Measurements from ENCODE around the gene COG1. TPM values are rescaled to one million over a fixed set of nuclear protein-coding genes. Genes with fewer than 3 reads are reported as not detected.

COG1 gene
- total RNA-seq, 4 donors from 2014 or later, result 54.2 to 126 (median 69.1) TPM

GRCh38 chr17:73187203-73187769, 5.6 kb upstream of the COG1 start:
- TF ChIP-seq POLR2A (IDR thresholded peaks at IDR 0.05), result no peak
- peak in 1 of 3 donors; percentile 7 for TF ChIP-seq POLR2AphosphoS5 (IDR thresholded peaks at IDR 0.05)
- Histone ChIP-seq H3K4me1 (peaks cover 5 to 33% (median 13%) of the 10 kb centered on the region in 4 donors), H3K27me3 (peaks cover 8% of the 10 kb centered on the region), H3K9me3 (no peaks in the 10 kb centered on the region), H3K27ac (peak overlapping the region in 3 of 4 donors; percentile 8 to 38 (median 21)), H3K4me3 (no peak overlapping the region), H3K36me3 (no peaks in the 10 kb centered on the region)
- intact Hi-C loops (cut with DNase I; ENCODE audit: low total_unique reads), result no loop called here
- WGBS, 2 donors (ENCODE audit: low coverage in 1 of 2), result 47% methylated on average over 9 of the region's 9 CpGs; no CpG with 5 or more reads in 1 of the 2 donors
- DNase-seq, result peak; percentile 28
- in situ Hi-C loops (cut with MboI; ENCODE audit: low pct_ligation_motif_present in 1 of 4, low pct_unique_long_range_greater_than_20kb in 1 of 4, low sequenced_read_pairs in 3 of 4), result loop anchor here in 3 of 4 donors (10.0 to 25.0 kb wide), 2 partner anchors 462 to 625 kb away; no protein-coding TSS in a partner anchor

DNA sequence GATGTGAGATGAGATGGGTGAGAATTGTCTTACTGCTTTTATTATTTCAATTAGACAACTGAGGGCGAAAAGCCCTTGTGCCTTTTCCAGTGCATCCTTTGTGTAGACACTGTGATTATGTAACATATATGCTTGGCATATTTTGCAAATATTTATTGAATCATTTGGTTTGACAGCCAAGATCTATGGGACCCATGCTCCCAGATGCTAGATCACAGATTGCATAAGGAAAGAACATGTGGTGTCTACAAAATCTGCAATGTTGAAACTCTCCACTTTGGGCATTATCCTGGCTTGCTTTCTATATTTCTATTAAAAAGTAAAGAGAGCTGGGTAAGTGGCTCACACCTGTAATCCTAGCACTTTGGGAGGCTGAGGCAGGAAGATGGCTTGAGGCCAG, 4.8 kb upstream of the COG1 start:
- H3K4me3 ChIP-seq, result no peak overlapping the region
- H3K27ac ChIP-seq, result no peak overlapping the region
- in situ Hi-C loops (cut with MboI; ENCODE audit: low pct_ligation_motif_present in 1 of 4, low pct_unique_long_range_greater_than_20kb in 1 of 4, low sequenced_read_pairs in 3 of 4), result loop anchor here in 3 of 4 donors (10.0 to 25.0 kb wide), 2 partner anchors 463 to 626 kb away; no protein-coding TSS in a partner anchor
- intact Hi-C loops (cut with DNase I; ENCODE audit: low total_unique reads), result no loop called here
- peaks cover 5 to 27% (median 13%) of the 10 kb centered on the region in 4 donors for H3K4me1 ChIP-seq
- H3K9me3 ChIP-seq, result no peaks in the 10 kb centered on the region
- WGBS, 2 donors (ENCODE audit: low coverage in 1 of 2), result 67 to 93% methylated on average over 1 of the region's 1 CpG
- no peaks in the 10 kb centered on the region for H3K36me3 ChIP-seq
- H3K27me3 ChIP-seq, result peaks cover 2% of the 10 kb centered on the region
- TF ChIP-seq EP300 (IDR thresholded peaks at IDR 0.05; ENCODE audit: low read depth), result no peak
- no peak for TF ChIP-seq POLR2AphosphoS5 (IDR thresholded peaks at IDR 0.05)
- no peak for TF ChIP-seq POLR2A (IDR thresholded peaks at IDR 0.05)
- TF ChIP-seq CTCF (IDR thresholded peaks at IDR 0.05), result no peak
- no peak for DNase-seq

GRCh38 chr17:73189417-73190099, 3.3 kb upstream of the COG1 start:
- no peaks in the 10 kb centered on the region for H3K27me3 ChIP-seq
- TF ChIP-seq CTCF (IDR thresholded peaks at IDR 0.05), result peak; percentile 12 to 59 (median 40)
- TF ChIP-seq EP300 (IDR thresholded peaks at IDR 0.05; ENCODE audit: low read depth), result no peak
- intact Hi-C loops (cut with DNase I; ENCODE audit: low total_unique reads), result no loop called here
- H3K27ac ChIP-seq, result no peak overlapping the region
- H3K4me1 ChIP-seq, result peaks cover 5 to 28% (median 15%) of the 10 kb centered on the region in 4 donors
- 72 to 80% methylated on average over 1 to 6 of the region's 6 CpGs for WGBS, 2 donors (ENCODE audit: low coverage in 1 of 2)
- in situ Hi-C loops (cut with MboI; ENCODE audit: low pct_ligation_motif_present in 1 of 4, low pct_unique_long_range_greater_than_20kb in 1 of 4, low sequenced_read_pairs in 3 of 4), result loop anchor here in 3 of 4 donors (10.0 to 25.0 kb wide), 2 partner anchors 465 to 627 kb away; no protein-coding TSS in a partner anchor
- no peak for DNase-seq
- no peaks in the 10 kb centered on the region for H3K36me3 ChIP-seq
- no peak overlapping the region for H3K4me3 ChIP-seq
- H3K9me3 ChIP-seq, result no peaks in the 10 kb centered on the region

DNA sequence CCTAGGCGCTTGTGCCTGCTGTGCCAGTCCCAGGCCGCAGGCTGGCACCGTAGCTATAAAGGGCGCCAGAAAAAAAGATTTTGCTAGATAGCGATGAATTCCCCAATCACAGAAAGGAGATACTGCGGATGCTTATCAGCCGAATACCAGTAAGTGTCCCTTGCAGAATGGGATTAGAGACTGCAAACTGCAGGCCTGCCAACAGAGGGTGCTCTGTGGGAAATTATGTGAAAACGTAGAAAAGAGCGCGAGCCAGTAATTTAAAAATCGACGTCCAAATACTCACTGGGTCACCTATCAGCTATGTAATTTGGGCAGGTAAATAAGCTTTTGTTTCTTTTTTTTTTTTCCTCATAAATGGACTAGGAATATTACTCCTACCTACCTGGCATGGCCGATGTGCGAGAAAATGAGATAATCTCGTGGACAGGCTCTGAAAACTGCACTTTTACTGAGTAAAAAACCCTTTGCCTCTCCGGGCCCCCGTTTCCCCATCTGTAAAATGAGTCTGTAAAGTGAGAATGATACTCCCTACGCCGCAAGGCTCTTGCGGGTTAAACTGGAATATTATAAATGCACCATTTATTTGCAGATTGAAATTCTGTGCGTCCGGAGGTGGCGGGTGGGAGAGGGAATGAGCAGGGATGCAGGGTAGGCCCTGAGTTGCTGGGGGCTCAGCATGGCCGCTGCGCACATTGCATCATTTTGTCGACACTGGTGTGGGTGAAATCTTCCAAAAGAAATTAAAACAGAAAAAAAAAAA, 1.2 kb upstream of the COG1 start:
- Histone ChIP-seq H3K4me3 (peak overlapping the region; percentile 81 to 90 (median 86)), H3K4me1 (peaks cover 5 to 30% (median 19%) of the 10 kb centered on the region in 4 donors), H3K36me3 (peaks cover 0 to 3% (median under 1%) of the 10 kb centered on the region in 4 donors), H3K9me3 (no peaks in the 10 kb centered on the region), H3K27me3 (no peaks in the 10 kb centered on the region), H3K27ac (peak overlapping the region; percentile 91 to 95 (median 94))
- DNase-seq, result peak; percentile 78
- intact Hi-C loops (cut with DNase I; ENCODE audit: low total_unique reads), result no loop called here
- in situ Hi-C loops (cut with MboI; ENCODE audit: low pct_ligation_motif_present in 1 of 4, low pct_unique_long_range_greater_than_20kb in 1 of 4, low sequenced_read_pairs in 3 of 4), result loop anchor here in 3 of 4 donors (25.0 kb wide), 1 partner anchor 629 kb away; no protein-coding TSS in a partner anchor
- 4% methylated on average over 15 to 26 of the region's 26 CpGs for WGBS, 2 donors (ENCODE audit: low coverage in 1 of 2)
- TF ChIP-seq POLR2AphosphoS5 (IDR thresholded peaks at IDR 0.05) (no peak), CTCF (IDR thresholded peaks at IDR 0.05) (peak; percentile 73 to 87 (median 84))

Data from transverse colon (tissue), 4 donors.